ENCODE measurements around the gene SPIRE2.

- TF ChIP-seq CTCF (IDR thresholded peaks at IDR 0.05) (no peak), POLR2AphosphoS5 (IDR thresholded peaks at IDR 0.05; ENCODE audit: low read depth, low read length) (no peak), SIN3A (IDR thresholded peaks at IDR 0.05; ENCODE audit: borderline replicate concordance, insufficient read depth, low read depth, low read length) (no peak), TCF7L2 (IDR thresholded peaks at IDR 0.05; ENCODE audit: low read depth, low read length) (no peak)
Observed at GRCh38 chr16:89793955-89794354, 34.3 kb upstream of the SPIRE2 start.

Measured in Panc1 (cell line).